ENCODE results near the gene NISCH. TPM values are rescaled to one million over a fixed set of nuclear protein-coding genes. Genes with fewer than 3 reads are reported as not detected.

Gene NISCH
- total and polyA plus RNA-seq, 2 of the 8 experiments (the other 6 are each of a cell fraction or from before 2014, with no cell fraction given) = 71.2 to 71.9 TPM

- Histone ChIP-seq H2BK120ac (replicated peaks; ENCODE audit: low read depth, low read length) (no peak overlapping the region), H2BK20ac (ENCODE audit: low read length) (no peak overlapping the region), H3K27me3 (replicated peaks in 1 of 4; ENCODE audit: control insufficient read depth in 3 of 4, extremely low read depth in 1 of 4, insufficient read depth in 3 of 4, low read length in 3 of 4) (peaks cover 0 to 8% (median 4%) of the 10 kb centered on the region in 4 experiments; a peak in 5 of 7 replicates), H3K9me3 (ENCODE audit: insufficient read depth in 2 of 2, low read depth in 1 of 2, low read length in 1 of 2) (no peaks in the 10 kb centered on the region), H3K36me3 (ENCODE audit: control insufficient read depth in 2 of 4, insufficient read depth in 4 of 4, low read length in 3 of 4) (no peaks in the 10 kb centered on the region), H4K20me1 (replicated peaks in 1 of 2; ENCODE audit: control insufficient read depth in 1 of 2, insufficient read depth in 2 of 2, low read length in 2 of 2) (peaks cover 0 to 1% of the 10 kb centered on the region in 2 experiments), H2BK5ac (ENCODE audit: low read depth, low read length) (no peak overlapping the region), H3K9ac (replicated peaks in 1 of 4; ENCODE audit: extremely low read depth in 1 of 4, low read depth in 3 of 4, low read length in 3 of 4) (no peak overlapping the region), H3K79me1 (ENCODE audit: low read depth, low read length) (no peaks in the 10 kb centered on the region), H3K27ac (ENCODE audit: low read depth, low read length) (no peak overlapping the region), H3K18ac (ENCODE audit: extremely low read depth, low read length) (no peak overlapping the region), H3K4ac (replicated peaks; ENCODE audit: insufficient read length, low read depth, low read length) (no peak overlapping the region), H4K91ac (replicated peaks; ENCODE audit: insufficient read length, low read length) (no peak overlapping the region), H3K4me3 (ENCODE audit: extremely low read depth in 1 of 4, insufficient read depth in 2 of 4, low read depth in 3 of 4, low read length in 4 of 4) (no peak overlapping the region), H2AFZ (ENCODE audit: low read length) (no peak overlapping the region), H4K8ac (ENCODE audit: extremely low read depth, insufficient read depth, low read length) (no peak overlapping the region; the same call in 1 of the 2 replicates), H3K23me2 (ENCODE audit: low read depth, low read length) (no peaks in the 10 kb centered on the region; the same call in 1 of the 2 replicates), H2AK5ac (ENCODE audit: low read depth, low read length) (no peak overlapping the region), H3K4me1 (replicated peaks in 1 of 4; ENCODE audit: control insufficient read depth in 3 of 4, insufficient read depth in 4 of 4, low read length in 3 of 4) (peaks cover 0 to 5% (median 1%) of the 10 kb centered on the region in 4 experiments; a peak in 3 of 7 replicates), H3K14ac (ENCODE audit: insufficient read length) (no peak overlapping the region), H4K5ac (ENCODE audit: insufficient read length, low read depth, low read length) (no peak overlapping the region), H2BK12ac (ENCODE audit: low read depth, low read length) (0 out of 2 replicates have a peak overlapping the region, but pooled peaks have one; percentile 9), H3K4me2 (ENCODE audit: insufficient read depth in 1 of 2, low read depth in 2 of 2, low read length in 2 of 2) (no peak overlapping the region), H3K23ac (ENCODE audit: insufficient read length) (no peak overlapping the region), H3K56ac (replicated peaks; ENCODE audit: insufficient read length, low read depth, low read length) (no peak overlapping the region), H3K79me2 (ENCODE audit: control insufficient read depth in 1 of 2, insufficient read depth in 2 of 2, low read length in 2 of 2) (no peaks in the 10 kb centered on the region), H2BK15ac (ENCODE audit: low read length) (no peak overlapping the region)
- no peak for FAIRE-seq
- no peak for TF ChIP-seq CHD1 (IDR thresholded peaks at IDR 0.05; ENCODE audit: low read depth, low read length)
- no peak for TF ChIP-seq CBX5 (IDR thresholded peaks at IDR 0.05; ENCODE audit: low read depth, low read length)
- TF ChIP-seq CBX8 (IDR thresholded peaks at IDR 0.05; ENCODE audit: borderline replicate concordance, low read depth, low read length) = no peak
- no peak for TF ChIP-seq JUND (IDR thresholded peaks at IDR 0.05; ENCODE audit: low read length)
- TF ChIP-seq CTCF (IDR thresholded peaks at IDR 0.05; ENCODE audit: control extremely low read depth in 1 of 3, insufficient read depth in 1 of 3, low read depth in 1 of 3, low read length in 3 of 3) = no peak
- POLR2A ChIA-PET (ENCODE audit: partially characterized antibody) = interaction anchor here (0.6 to 4.1 kb wide), 4 partner anchors 10 to 89 kb away, joined by 3 to 16 read pairs (median 6); no protein-coding TSS in a partner anchor
- 96% methylated on average over 6 of the region's 7 CpGs; no CpG with 5 or more reads in 1 of the 2 experiments for WGBS, 2 experiments (ENCODE audit: extremely low coverage in 1 of 2, insufficient coverage in 1 of 2, insufficient read length in 1 of 2, insufficient replicate concordance in 2 of 2, low coverage in 1 of 2, low lambda C conversion rate in 2 of 2, missing lambda C conversion rate in 1 of 2)
- DNase-seq (ENCODE audit: low read depth in 1 of 2, low spot score in 2 of 2) = no peak
- CTCF ChIA-PET (ENCODE audit: partially characterized antibody) = interaction anchor here (0.9 to 1.2 kb wide), 2 partner anchors 16 to 23 kb away, joined by 3 to 4 read pairs; no protein-coding TSS in a partner anchor
These were observed 57.9 kb downstream of the NISCH start for GRCh38 chr3:52513281-52513680.

All from H1 (cell line).